Fibroblast of villous mesenchyme (primary cell): Measurements from ENCODE around the gene MFAP3. TPM values are rescaled to one million over a fixed set of nuclear protein-coding genes. Genes with fewer than 3 reads are reported as not detected.

Experiments
- DNase-seq: peaks from one replicate; pipeline ENCODE4 v3.0.0-alpha.2; 2010; ENCODE audit warnings: low read depth
- H3K4me3 ChIP-seq: 2 replicates; pipeline ENCODE4 v1.5.1; 2011; ENCODE audit warnings: low read depth, mild to moderate bottlenecking, low read length
- total RNA-seq: library from RNA; depleted of rRNA; stranded (reverse); fragments of >200 nt; gene quantifications from 2 replicates; pipeline ENCODE4 v1.2.3, GENCODE V29; 2012
- TF ChIP-seq, protein P1 (sequence below): IDR thresholded peaks from 2 replicates; pipeline ENCODE4 v1.5.1; 2012; ENCODE audit warnings: low read depth, mild to moderate bottlenecking, low read length; ENCODE audit not compliant: insufficient read depth

Gene MFAP3
- total RNA-seq, 1 donor: 113 TPM

DNA sequence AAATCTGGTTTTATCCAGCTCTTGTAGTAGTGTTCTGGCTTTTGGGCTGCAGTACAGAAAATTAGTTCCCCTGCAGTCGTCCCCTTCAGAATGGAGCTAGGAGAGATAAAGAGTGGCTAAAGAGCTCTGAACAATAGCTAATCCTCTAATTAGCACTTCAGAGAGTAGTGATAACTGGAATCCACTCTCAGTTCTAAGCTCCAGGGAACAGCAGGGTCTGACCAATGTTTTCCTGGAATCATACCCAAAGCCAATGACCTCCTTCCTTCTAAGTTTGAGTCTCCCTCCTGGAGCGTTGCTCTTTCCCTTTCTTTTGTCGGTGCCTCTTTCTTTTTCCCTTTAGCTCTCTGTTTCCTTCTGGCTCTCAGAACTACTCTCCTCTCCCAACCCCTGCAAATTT is 47.4 kb downstream of the MFAP3 start:
- no peak overlapping the region for H3K4me3 ChIP-seq
- DNase-seq: no peak
- TF ChIP-seq, protein P1, sequence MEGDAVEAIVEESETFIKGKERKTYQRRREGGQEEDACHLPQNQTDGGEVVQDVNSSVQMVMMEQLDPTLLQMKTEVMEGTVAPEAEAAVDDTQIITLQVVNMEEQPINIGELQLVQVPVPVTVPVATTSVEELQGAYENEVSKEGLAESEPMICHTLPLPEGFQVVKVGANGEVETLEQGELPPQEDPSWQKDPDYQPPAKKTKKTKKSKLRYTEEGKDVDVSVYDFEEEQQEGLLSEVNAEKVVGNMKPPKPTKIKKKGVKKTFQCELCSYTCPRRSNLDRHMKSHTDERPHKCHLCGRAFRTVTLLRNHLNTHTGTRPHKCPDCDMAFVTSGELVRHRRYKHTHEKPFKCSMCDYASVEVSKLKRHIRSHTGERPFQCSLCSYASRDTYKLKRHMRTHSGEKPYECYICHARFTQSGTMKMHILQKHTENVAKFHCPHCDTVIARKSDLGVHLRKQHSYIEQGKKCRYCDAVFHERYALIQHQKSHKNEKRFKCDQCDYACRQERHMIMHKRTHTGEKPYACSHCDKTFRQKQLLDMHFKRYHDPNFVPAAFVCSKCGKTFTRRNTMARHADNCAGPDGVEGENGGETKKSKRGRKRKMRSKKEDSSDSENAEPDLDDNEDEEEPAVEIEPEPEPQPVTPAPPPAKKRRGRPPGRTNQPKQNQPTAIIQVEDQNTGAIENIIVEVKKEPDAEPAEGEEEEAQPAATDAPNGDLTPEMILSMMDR: no peak

DNA sequence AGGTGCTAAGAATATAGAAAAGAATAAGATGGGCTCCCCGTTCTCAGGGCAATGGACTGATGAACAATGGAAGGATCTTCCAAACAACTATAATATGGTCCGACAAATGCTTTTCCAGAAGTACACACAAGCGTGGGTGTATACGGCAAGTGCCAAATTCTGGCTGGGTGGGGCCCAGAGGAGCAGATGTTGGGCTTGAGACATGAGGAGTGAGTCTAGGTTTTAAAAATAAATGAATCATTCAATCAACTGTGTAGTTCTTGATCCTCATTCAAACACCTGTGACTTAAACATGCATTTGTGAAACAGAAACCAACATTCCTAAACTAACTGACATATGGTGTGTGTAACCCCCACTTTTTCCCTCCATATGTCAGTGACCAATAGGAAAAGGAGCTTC is 47.9 kb downstream of the MFAP3 start:
- TF ChIP-seq, protein P1: no peak
- no peak for DNase-seq
- H3K4me3 ChIP-seq: no peak overlapping the region

DNA sequence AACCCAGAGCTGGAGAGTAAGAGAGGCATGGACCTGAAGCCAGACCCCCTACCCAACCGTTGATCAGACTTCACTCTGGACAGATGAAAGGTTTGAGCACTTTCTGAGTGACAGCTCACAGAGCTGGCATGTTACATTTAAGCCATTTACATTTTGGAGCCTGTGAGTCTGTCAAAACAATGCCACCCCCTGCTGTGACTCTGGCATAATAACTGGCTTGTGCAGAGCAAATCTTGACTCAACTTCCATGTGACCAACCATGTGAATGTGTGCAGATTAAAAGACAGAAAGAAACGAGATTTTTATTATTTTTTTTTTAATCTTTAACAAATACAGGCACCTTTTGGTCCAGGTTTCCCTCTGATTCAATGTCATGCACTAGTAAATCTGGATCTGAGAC is 48.5 kb downstream of the MFAP3 start:
- DNase-seq: no peak
- TF ChIP-seq, protein P1: no peak
- no peak overlapping the region for H3K4me3 ChIP-seq

DNA sequence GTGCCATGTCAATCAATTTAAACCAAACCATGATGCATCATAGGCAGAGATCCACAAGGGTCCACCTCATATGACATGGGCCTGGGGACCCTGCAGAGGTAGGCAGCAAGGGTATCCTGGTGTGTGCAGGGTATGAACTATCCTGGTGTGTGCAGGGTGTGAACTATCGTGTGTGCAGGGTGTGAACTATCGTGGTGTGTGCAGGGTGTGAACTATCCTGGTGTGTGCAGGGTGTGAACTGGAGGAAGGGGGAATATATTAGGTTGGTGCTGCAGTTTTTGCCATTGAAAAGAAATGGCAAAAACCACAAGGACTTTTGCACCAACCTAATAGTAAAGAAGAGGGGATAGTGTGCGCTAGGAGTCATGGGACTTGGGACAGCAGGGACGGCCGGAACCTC is 50.0 kb downstream of the MFAP3 start:
- DNase-seq: no peak
- no peak overlapping the region for H3K4me3 ChIP-seq
- TF ChIP-seq, protein P1: no peak

DNA sequence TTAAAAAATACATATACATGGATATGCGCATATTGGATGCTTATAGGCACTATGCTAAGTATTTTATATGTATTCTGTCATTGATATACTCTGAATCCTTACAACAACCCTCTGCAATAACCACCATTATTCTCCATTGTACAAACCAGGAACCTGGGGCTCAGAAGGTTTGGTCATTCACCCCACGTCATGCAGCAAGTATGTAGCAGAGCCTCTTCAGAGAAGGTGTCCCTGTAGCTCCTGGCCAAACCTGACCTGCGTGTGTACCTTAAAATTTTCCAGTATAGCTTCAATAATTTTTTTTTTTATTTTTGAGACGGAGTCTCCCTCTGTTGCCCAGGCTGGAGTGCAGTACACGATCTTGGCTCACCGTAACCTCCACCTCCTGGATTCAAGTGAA is 51.9 kb downstream of the MFAP3 start:
- no peak for DNase-seq

DNA sequence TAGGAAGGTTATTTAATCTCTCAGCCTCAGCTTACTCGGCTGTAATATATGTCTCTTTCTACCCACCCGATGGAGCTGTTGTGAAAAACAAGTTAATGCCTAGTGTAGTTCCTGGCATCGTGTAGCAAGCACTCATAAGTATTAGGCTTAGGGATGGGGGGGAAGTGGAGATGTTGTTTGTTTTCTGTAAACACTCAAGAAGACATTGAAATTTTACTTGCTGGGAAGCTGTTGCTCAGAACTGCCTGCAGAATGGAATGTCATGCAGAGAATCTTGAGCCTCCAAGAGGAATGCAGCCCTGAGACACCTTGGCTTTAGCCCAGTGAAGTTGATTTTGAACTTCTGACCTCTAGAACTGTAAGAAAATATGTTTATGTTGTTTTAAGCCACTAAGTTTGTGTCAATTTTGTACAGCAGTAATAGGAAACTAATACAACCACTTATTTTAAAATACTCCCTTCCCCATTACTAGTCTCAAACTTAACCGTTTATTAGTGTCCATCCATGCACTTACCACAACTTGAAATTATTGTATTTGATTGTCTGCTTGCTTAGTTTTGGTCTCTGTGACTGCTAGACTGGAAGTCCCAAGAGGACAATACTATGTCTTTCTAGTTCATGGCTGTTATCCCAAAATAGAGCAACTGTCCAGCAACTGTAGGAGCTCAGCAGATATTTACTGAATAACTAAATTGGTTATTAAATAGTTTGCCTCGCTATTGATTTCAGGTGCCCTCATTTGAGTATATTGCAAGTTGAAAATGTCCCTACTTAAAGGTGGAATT is 53.8 kb downstream of the MFAP3 start:
- TF ChIP-seq, protein P1: no peak
- no peak overlapping the region for H3K4me3 ChIP-seq
- DNase-seq: peak; percentile 48

More for the DNA sequence above, 51.9 kb downstream of the MFAP3 start:
- TF ChIP-seq, protein P1: no peak
- H3K4me3 ChIP-seq: no peak overlapping the region

DNA sequence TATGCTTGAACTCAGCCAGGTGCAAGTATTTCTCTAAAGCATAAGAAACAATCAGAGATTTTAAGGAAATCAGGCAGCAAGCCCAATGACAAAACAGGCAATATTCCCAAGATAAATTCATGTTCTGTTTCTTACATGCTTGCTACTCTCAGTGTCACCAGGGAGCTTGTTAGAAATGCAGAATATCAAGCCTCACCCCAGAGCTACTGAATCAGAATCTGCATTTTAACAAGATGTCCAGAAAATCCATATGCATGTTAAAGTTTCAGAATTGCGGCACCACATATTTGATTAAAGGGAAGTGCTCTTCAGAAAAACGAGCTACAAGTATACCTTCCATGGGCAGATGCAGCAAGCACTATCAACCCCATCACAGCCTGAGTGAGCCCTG is 54.4 kb downstream of the MFAP3 start:
- H3K4me3 ChIP-seq: no peak overlapping the region
- TF ChIP-seq, protein P1: no peak
- DNase-seq: no peak
